Measurements from ENCODE around the gene WDR17. TPM values are rescaled to one million over a fixed set of nuclear protein-coding genes. Genes with fewer than 3 reads are reported as not detected.

The WDR17 gene
- total RNA-seq: under 0.01 and 0.22 TPM in 2 replicates

DNA sequence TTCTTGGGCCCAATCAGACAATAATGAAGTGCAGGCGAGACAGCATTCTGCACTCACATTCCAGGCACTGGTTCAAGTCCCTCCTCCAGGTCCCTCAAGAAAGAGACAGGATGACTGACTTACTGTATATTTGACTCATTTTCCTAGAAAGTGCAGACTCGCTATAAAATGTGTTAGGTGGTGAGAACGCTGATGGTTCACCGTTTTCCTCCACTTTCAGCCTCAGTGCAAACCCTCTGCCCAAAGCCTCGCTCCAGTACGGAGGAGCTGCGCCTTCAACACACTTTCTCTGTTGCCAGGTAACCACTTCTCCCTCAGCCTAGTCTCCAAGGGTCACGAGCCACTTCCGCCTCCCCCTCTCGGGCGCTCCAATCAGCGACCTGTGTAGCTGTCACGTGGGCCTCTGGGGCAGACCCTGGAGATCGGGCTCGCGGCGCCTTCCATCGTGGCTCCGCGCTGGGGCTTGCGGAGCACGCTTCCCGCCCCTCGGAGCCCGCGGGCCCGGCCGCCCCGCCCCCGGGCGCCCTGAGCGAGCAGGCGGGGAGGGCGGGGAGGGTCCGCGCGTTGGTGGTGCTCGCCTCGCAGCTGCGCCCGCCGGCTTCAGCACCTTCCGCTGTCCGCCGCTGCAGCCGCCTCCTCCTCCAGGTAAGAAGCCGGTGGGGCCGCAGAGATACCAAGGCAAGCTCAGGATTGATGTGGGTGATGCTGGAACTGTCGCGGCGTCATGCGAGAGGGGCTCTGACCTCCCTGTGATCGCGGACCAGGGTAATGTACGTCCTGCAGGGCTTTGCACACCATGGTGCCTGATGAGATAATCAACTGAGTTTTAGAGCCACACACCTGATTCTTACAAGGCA, at the start of gene WDR17:
Gene WDR17, plus strand, starts transcription at position 407 of the 857 bp plus-strand sequence. CDS start 45,740 bp downstream, outside the sequence.
- DNase-seq (ENCODE audit: low read depth in 2 of 2): peak; percentile 1 to 9

GRCh38 chr4:176016601-176017000, 49.0 kb upstream of the WDR17 start:
- DNase-seq (ENCODE audit: low read depth in 2 of 2): no peak

GRCh38 chr4:176020481-176021085, 45.1 kb upstream of the WDR17 start:
- no peak for DNase-seq (ENCODE audit: low read depth in 2 of 2)

- no peak for DNase-seq (ENCODE audit: low read depth in 2 of 2)
These were observed 35.2 kb upstream of the WDR17 start for GRCh38 chr4:176030391-176030790.

DNA sequence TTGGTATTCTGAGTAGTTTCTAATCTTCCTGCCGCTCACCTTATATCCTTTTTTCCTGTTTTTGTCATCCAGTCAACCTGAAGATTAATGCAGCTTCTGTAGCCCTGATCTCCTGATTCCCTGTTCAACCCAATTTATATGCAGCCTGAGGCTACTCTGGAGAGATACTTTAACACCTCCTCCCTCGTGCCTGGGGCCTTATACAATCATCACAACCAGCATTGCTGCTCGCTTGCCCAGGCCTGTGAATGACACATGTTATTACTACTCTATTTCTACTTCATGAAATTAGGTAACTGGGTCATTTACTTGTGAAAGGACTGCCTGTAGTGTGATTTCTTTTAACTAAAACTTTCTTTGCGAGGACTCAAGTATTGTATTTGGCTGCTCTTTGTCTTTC, 33.7 kb upstream of the WDR17 start:
- no peak for DNase-seq (ENCODE audit: low read depth in 2 of 2)

- no peak for DNase-seq (ENCODE audit: low read depth in 2 of 2)
These were observed 33.2 kb upstream of the WDR17 start for GRCh38 chr4:176032454-176032853.

GRCh38 chr4:176034499-176034898, 31.1 kb upstream of the WDR17 start:
- DNase-seq (ENCODE audit: low read depth in 2 of 2): peak; percentile 22 to 38

DNA sequence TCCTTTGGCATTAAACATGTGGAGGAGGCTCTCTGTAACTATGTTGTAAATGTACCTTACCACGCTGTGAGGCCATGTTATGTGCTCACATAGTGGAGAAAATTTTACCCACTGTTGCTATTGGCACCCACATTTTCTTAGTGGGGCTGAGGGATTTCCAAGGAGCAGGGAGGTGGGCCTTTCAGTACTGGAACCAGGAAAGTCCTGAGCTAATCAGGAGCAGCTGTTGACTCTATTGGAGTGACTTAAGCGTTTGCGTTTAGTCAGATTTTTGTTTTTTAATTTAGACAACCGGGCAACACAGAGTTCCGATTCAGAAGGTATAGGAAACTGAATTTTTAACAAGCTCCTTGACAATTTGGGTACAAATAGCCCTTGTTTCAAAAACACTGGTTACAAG, 30.7 kb upstream of the WDR17 start:
- no peak for DNase-seq (ENCODE audit: low read depth in 2 of 2)

DNA sequence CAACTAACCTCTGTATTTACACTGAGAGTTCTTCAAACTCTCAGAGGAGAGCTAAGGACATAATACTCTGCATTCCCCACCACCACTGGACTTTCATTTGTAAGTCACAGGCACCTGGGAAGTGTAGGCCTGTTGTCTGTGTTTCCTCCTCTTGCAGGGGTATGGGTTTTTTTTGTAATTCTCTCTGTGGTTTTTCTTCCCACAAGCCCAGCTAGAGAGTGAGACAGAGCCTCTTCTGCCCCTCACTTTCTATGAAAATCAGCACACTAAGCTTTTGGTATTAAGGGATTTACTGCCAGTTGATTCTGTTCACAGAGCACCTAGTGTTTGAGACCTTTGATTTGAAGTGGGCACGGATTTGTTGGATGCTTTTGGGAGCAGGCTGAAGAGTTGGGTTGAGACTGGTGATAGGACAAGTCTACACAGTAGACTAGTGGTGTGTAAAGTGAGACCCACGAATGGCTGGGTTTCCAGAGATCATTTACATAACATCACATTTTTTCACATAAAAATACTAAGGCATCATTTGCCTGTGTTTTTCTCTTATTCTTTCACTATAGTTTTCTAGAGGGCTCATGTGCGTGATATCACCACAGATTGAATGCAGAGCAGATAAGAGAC, 28.9 kb upstream of the WDR17 start:
- no peak for DNase-seq (ENCODE audit: low read depth in 2 of 2)

DNA sequence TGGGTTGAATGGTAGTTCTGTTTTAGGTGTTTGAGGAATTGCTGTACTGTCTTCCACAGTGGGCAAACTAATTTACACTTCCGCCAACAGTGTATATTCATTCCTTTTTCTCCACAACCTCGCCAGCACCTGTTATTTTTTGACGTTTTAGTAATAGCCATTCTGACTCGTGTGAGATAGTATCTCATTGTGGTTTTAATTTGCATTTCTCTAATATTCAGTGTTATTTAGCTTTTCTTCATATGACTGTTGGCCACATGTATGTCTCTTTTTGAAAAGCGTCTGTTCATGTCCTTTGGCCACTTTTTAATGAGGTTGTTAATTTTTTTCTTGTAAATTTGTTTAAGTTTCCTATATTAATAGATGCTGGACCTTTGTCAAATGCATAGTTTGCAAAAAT, 26.9 kb upstream of the WDR17 start:
- no peak for DNase-seq (ENCODE audit: low read depth in 2 of 2)

DNA sequence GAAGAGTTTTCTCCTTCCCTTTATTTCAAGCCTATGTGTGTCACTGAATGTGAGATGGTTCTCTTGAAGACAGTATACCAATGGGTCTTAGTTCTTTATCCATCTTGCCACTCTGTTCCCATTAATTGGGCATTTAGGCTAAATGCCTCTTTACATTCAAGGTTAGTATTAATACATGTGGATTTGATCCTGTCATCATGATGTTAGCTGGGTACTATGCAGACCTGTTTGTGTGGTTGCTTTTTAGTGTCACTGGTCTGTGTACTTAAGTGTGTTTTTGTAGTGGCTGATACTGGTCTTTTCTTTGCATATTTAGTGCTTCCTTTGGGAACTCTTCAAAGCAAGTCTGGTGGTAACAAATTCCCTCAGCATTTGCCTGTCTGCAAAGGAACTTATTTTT, 23.4 kb upstream of the WDR17 start:
- no peak for DNase-seq (ENCODE audit: low read depth in 2 of 2)

GRCh38 chr4:176043838-176044588, 21.6 kb upstream of the WDR17 start:
- DNase-seq (ENCODE audit: low read depth in 2 of 2): no peak

GRCh38 chr4:176044589-176044951, 21.1 kb upstream of the WDR17 start:
- no peak for DNase-seq (ENCODE audit: low read depth in 2 of 2)

- no peak for DNase-seq (ENCODE audit: low read depth in 2 of 2)
These were observed 17.0 kb upstream of the WDR17 start for GRCh38 chr4:176048631-176049030.

DNA sequence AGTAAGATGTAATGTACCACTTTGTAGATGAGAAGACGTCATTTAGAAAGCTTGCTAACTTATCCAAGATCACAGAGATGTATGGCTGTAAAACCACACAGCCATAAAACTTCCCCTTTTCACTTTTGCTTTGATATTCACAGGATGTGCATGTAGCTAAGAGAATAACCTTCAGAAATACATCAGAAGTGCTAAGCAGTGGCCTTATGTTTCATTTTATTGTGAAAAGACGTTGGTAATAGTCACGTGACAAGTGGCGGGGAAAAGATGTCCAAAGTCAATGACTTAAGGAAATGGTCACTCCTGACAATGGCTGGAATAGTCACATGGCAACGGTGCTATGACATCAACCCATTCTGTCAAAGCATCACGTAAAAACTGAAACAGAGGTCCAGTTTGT, 12.9 kb upstream of the WDR17 start:
- no peak for DNase-seq (ENCODE audit: low read depth in 2 of 2)

- DNase-seq (ENCODE audit: low read depth in 2 of 2): peak in 1 of 2 donors; percentile 6
These were observed 11.9 kb upstream of the WDR17 start for GRCh38 chr4:176053785-176054184.

DNA sequence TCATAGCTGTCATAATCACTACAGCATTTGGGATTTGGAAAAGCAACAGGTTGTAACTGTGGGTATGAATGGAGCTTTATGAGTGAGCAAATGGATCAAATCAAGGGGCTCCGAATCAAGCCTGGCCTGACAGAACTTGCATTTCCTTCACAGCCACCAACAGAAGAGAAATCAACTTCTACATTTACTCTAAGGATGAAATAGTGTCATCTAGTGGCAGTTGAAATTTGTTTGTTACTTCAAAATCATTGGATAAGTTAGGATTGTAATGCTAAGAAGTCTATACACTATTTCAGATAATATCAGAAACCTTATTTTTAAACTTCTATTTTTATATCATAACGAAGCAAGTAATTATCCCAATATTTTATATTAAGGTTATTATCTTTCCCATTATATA, 10.7 kb upstream of the WDR17 start:
- DNase-seq (ENCODE audit: low read depth in 2 of 2): no peak

DNA sequence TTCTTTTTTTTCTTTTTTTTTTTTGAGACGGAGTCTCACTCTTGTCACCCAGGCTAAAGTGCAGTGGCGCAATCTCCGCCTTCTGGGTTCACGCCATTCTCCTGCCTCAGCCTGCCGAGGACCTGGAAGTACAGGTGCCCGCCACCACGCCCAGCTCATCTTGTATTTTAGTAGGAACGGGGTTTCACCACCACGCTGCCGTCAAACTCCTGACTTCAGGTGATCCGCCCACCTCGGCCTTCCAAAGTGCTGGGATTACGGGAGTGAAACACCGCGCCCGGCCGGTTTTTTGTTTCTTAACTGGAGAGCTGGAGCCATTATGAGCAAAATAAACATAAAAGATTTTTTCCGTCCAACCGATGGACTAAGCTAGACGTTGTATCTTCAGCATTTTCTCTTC, 1.9 kb upstream of the WDR17 start:
- DNase-seq (ENCODE audit: low read depth in 2 of 2): no peak

DNA sequence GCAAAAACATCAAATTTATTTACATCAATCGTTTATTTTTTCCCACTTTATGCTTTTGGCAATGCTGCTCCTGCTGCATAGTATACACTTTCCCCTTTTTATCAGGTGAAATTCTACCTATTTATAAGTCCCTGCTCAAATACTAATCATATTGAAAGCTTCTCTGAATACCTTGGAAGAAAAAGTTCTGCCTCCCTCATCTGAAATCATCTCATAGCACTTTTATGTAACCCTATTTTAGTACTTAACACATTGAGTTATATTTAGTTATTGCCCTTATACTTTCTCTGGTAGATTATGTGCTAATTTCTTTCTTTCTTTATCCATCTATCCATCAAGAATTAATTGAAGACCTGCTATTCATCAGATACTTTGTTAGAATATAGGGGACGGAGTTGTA, 1.1 kb upstream of the WDR17 start:
- DNase-seq (ENCODE audit: low read depth in 2 of 2): no peak

DNA sequence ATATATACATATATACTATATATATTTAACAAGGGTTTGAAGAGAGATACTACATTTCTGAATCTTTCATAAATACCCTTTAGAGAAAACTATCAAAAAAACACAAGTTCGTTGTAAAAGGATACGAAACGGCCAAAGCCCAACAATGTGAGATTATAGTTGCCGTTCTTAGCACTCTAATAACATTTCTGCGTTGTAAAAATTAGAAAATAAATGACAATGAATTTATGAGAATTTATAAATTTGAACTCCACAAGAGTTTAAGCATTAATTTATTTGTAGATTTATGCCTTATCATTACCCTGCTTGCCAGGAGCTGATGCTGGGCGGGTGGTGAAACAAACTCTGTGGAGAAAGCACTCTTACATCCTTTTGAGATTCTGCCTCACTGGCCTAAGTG, 1.1 kb downstream of the WDR17 start:
- no peak for DNase-seq (ENCODE audit: low read depth in 2 of 2)

DNA sequence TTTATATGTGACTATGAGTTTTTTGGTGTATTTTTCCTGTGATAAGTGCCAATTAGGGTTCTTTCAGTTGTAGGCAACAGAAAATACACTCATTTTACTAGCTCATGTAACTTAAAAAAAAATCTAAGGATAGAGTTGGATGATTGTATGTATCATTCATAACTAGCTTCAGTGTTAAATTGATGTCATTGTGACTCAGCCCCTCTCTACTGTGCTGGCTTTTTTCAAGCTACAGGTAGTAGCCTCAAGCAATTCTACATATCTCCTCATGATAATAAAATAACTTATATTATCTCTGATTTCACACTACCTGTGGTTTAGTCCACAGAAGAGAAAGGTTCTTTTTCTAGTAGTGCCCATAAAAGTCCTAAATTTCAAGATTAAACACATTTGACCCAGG, 11.9 kb downstream of the WDR17 start:
- DNase-seq (ENCODE audit: low read depth in 2 of 2): no peak

DNA sequence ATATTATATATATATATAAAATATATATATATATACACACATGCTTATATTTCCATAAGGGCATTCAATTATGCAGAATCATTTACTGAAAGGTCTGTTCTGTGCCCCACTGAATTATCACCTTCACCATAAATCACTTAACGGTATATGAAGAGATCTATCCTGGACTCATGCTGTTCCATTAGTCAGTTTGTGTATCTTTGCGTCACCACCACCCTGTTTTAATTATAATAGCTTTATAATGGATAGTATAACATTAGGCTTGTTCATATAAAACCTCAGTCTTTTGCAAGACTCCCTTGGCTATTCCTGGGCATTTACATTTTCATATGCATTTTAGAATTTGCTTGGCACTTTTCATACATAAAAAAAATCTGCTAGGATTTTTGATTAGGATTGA, 19.1 kb downstream of the WDR17 start:
- no peak for DNase-seq (ENCODE audit: low read depth in 2 of 2)

Measured in lung microvascular endothelial cell (primary cell).